SK-N-SH (cell line): ENCODE data around the gene TIAM2. TPM values are rescaled to one million over a fixed set of nuclear protein-coding genes. Genes with fewer than 3 reads are reported as not detected.
A peak's percentile ranks its signal among the peaks of the same experiment; 100 is the strongest.

Experiments used
- CTCF ChIA-PET: fragments of 300-600, 350-600 bp; formaldehyde crosslinking; extraction: SDS; loops from one replicate; lab custom pipeline; 2021; lab: Yijun Ruan, JAX
- POLR2A ChIA-PET: fragments of 350-600 bp; sonication (Branson Sonifier 250); formaldehyde crosslinking; extraction: SDS; loops from one replicate; lab custom pipeline; 2020; ENCODE audit warnings: antibody characterized with exemption, inconsistent platforms; lab: Yijun Ruan, JAX
- DNase-seq: peaks from one replicate; pipeline ENCODE4 v3.0.0; 2012
- H2AFZ ChIP-seq: fragments of 200-600 bp; sonication (generic); 2 replicates; pipeline ENCODE4 v1.8.1; 2016; ENCODE audit warnings: antibody characterized with exemption, mild to moderate bottlenecking, low read depth
- H3F3A ChIP-seq: fragments of 200-600 bp; sonication (generic); replicated peaks from 2 replicates; pipeline ENCODE3; 2016; ENCODE audit warnings: antibody characterized with exemption, mild to moderate bottlenecking; ENCODE audit not compliant: insufficient read depth
- H3K27ac ChIP-seq, 2 experiments: fragments of 200-500 bp in 1 of 2; fragments of 200-600 bp in 1 of 2; sonication (Bioruptor generic) in 1 of 2; sonication (generic), shearing (Covaris generic) in 1 of 2; 2 replicates each; pipeline versions ENCODE4 v1.5.1 to v1.6.1; 2014 to 2016; ENCODE audit warnings: low read depth in 2 of 2, inconsistent platforms in 1 of 2, low read length in 1 of 2, mild to moderate bottlenecking in 1 of 2, mixed read lengths in 1 of 2
- H3K27me3 ChIP-seq: fragments of 200-600 bp; sonication (generic), shearing (Covaris generic); 2 replicates; pipeline ENCODE4 v1.6.1; 2016; ENCODE audit warnings: mixed run types; ENCODE audit not compliant: insufficient read depth
- H3K36me3 ChIP-seq, 2 experiments: fragments of 200-500 bp in 1 of 2; fragments of 200-600 bp in 1 of 2; sonication (Bioruptor generic) in 1 of 2; sonication (generic) in 1 of 2; replicated peaks in 1 of 2; 2 replicates each; pipeline versions ENCODE3 to v1.5.1; 2014 to 2016; ENCODE audit warnings: low read length in 1 of 2, mild to moderate bottlenecking in 1 of 2; ENCODE audit not compliant: insufficient read depth in 2 of 2, control insufficient read depth in 1 of 2
- H3K4me1 ChIP-seq, 2 experiments: fragments of 200-500 bp in 1 of 2; fragments of 200-600 bp in 1 of 2; sonication (Bioruptor generic) in 1 of 2; sonication (generic), shearing (Covaris generic) in 1 of 2; 2 replicates each; pipeline versions ENCODE4 v1.5.1 to v1.6.1; 2014 to 2016; ENCODE audit warnings: low read depth in 1 of 2, low read length in 1 of 2, mixed run types in 1 of 2; ENCODE audit not compliant: insufficient read depth in 2 of 2, control insufficient read depth in 1 of 2
- H3K4me2 ChIP-seq: fragments of 200-600 bp; sonication (generic), shearing (Covaris generic); 2 replicates; pipeline ENCODE4 v1.6.1; 2017; ENCODE audit warnings: mixed run types
- H3K4me3 ChIP-seq, 2 experiments: fragments of 200-500 bp in 1 of 2; fragments of 200-600 bp in 1 of 2; sonication (Bioruptor generic) in 1 of 2; sonication (generic), shearing (Covaris generic) in 1 of 2; 2 replicates each; pipeline versions ENCODE4 v1.5.1 to v1.8.1; 2014 to 2016; ENCODE audit warnings: low read depth in 2 of 2, inconsistent platforms in 1 of 2, low read length in 1 of 2, mild to moderate bottlenecking in 1 of 2, mixed read lengths in 1 of 2, moderate library complexity in 1 of 2
- H3K79me2 ChIP-seq: fragments of 200-600 bp; sonication (generic); 2 replicates; pipeline ENCODE4 v1.8.1; 2017; ENCODE audit warnings: mild to moderate bottlenecking; ENCODE audit not compliant: insufficient read depth
- H3K9ac ChIP-seq: fragments of 200-600 bp; sonication (generic); 2 replicates; pipeline ENCODE4 v1.6.1; 2017; ENCODE audit warnings: mixed run types
- H3K9me2 ChIP-seq: fragments of 200-600 bp; sonication (generic); 2 replicates; pipeline ENCODE4 v1.6.1; 2017; ENCODE audit warnings: mixed run types
- H3K9me3 ChIP-seq: fragments of 200-600 bp; sonication (generic); 2 replicates; pipeline ENCODE4 v1.6.1; 2017; ENCODE audit warnings: mixed run types, mild to moderate bottlenecking, moderate library complexity
- H4K20me1 ChIP-seq: fragments of 200-600 bp; sonication (generic); 2 replicates; pipeline ENCODE4 v1.6.1; 2017; ENCODE audit warnings: mild to moderate bottlenecking, mixed run types; ENCODE audit not compliant: insufficient read depth
- CHD2 ChIP-seq: fragments of 150-350 bp; IDR thresholded peaks from 2 replicates; pipeline ENCODE4 v1.6.1; 2018; ENCODE audit warnings: low read length; ENCODE audit not compliant: partially characterized antibody
- ELF1 ChIP-seq: IDR thresholded peaks from 2 replicates; pipeline ENCODE4 v1.4.0; 2012
- EP300 ChIP-seq, 2 experiments: IDR thresholded peaks; 2 replicates each; pipeline versions ENCODE4 v1.4.0 to v1.6.1; 2012; ENCODE audit warnings: borderline replicate concordance in 1 of 2, low read depth in 1 of 2, low read length in 1 of 2
- EZH2phosphoT487 ChIP-seq: fragments of 200-600 bp; sonication (generic); IDR thresholded peaks from 2 replicates; pipeline ENCODE4 v1.6.1; 2017; ENCODE audit warnings: low read depth, mixed run types, mild to moderate bottlenecking, antibody characterized with exemption, moderate library complexity, borderline replicate concordance
- FOSL2 ChIP-seq: IDR thresholded peaks from 2 replicates; pipeline ENCODE4 v1.4.0; 2012; ENCODE audit warnings: low read depth, mild to moderate bottlenecking, moderate library complexity, borderline replicate concordance
- FOXJ3 ChIP-seq: sonication (generic); formaldehyde crosslinking; IDR thresholded peaks from 2 replicates; pipeline ENCODE4 v1.5.1; 2020; ENCODE audit warnings: mild to moderate bottlenecking, missing genetic modification reagents
- FOXM1 ChIP-seq: IDR thresholded peaks from 2 replicates; pipeline ENCODE4 v1.4.0; 2012; ENCODE audit warnings: low read depth, mild to moderate bottlenecking
- GABPA ChIP-seq: IDR thresholded peaks from 2 replicates; pipeline ENCODE4 v1.4.0; 2012; ENCODE audit warnings: low read depth, mild to moderate bottlenecking
- JUND ChIP-seq: IDR thresholded peaks from 2 replicates; pipeline ENCODE4 v1.4.0; 2012
- MXI1 ChIP-seq: IDR thresholded peaks from 2 replicates; pipeline ENCODE4 v1.6.1; 2012; ENCODE audit warnings: mild to moderate bottlenecking, low read depth, low read length, improper control_type of control experiment
- NFIC ChIP-seq: IDR thresholded peaks from 2 replicates; pipeline ENCODE4 v1.4.0; 2012; ENCODE audit warnings: borderline replicate concordance
- NRF1 ChIP-seq: IDR thresholded peaks from 2 replicates; pipeline ENCODE4 v1.6.1; 2012; ENCODE audit warnings: low read depth, mild to moderate bottlenecking, low read length
- POLR2AphosphoS5 ChIP-seq: IDR thresholded peaks from 2 replicates; pipeline ENCODE4 v1.6.1; 2012; ENCODE audit warnings: low read depth, low read length
- RAD21 ChIP-seq: IDR thresholded peaks from 2 replicates; pipeline ENCODE4 v1.6.1; 2012; ENCODE audit warnings: mild to moderate bottlenecking, low read length
- RCOR1 ChIP-seq: fragments of 150-350 bp; IDR thresholded peaks from 2 replicates; pipeline ENCODE4 v1.6.1; 2017; ENCODE audit warnings: antibody characterized with exemption, low read length
- SIN3A ChIP-seq: IDR thresholded peaks from 2 replicates; pipeline ENCODE4 v1.6.1; 2012; ENCODE audit warnings: low read depth, mild to moderate bottlenecking, low read length, moderate library complexity, borderline replicate concordance
- SMC3 ChIP-seq: IDR thresholded peaks from 2 replicates; pipeline ENCODE4 v1.6.1; 2012; ENCODE audit warnings: low read depth, low read length, improper control_type of control experiment
- TEAD4 ChIP-seq: IDR thresholded peaks from 2 replicates; pipeline ENCODE4 v1.4.0; 2012; ENCODE audit warnings: mild to moderate bottlenecking, borderline replicate concordance; ENCODE audit not compliant: insufficient read depth
- WGBS: methylation state at CpG from one replicate; pipeline ENCODE4 v1.1.6; 2017; ENCODE audit warnings: low lambda C conversion rate; 5-methylcytosine and 5-hydroxymethylcytosine counted together
- polyA plus RNA-seq, 3 experiments: library from polyadenylated mRNA; depleted of rRNA; stranded (reverse); fragments of >200 nt; gene quantifications; 2 replicates each; pipeline ENCODE4 v1.2.3, GENCODE V29; 2012
- TF ChIP-seq, protein P1 (sequence below): IDR thresholded peaks from 2 replicates; pipeline ENCODE4; 2012
- TF ChIP-seq, protein P2 (sequence below): fragments of 200-600 bp; sonication (generic); IDR thresholded peaks from 2 replicates; pipeline ENCODE4 v1.6.1; 2017; ENCODE audit warnings: antibody characterized with exemption, mild to moderate bottlenecking, moderate library complexity
- TF ChIP-seq, protein P3 (sequence below): IDR thresholded peaks from 2 replicates; pipeline ENCODE4 v1.4.0; 2012; ENCODE audit warnings: low read depth
- TF ChIP-seq, protein P4 (sequence below): fragments of 150-350 bp; IDR thresholded peaks from 2 replicates; pipeline ENCODE4 v1.6.1; 2017; ENCODE audit warnings: antibody characterized with exemption, low read length, low read depth, borderline replicate concordance

TIAM2 gene
- polyA plus RNA-seq, 1 of the 3 experiments (the other 2 are of a cell fraction) = 13.6 TPM

- Histone ChIP-seq H3K79me2 (no peaks in the 10 kb centered on the region), H3K4me3 (no peak overlapping the region), H3K27me3 (no peaks in the 10 kb centered on the region), H4K20me1 (no peaks in the 10 kb centered on the region), H3K4me2 (no peak overlapping the region), H3K9ac (no peak overlapping the region), H2AFZ (no peak overlapping the region), H3F3A (peaks cover 29% of the 10 kb centered on the region), H3K4me1 (peaks cover 10 to 20% of the 10 kb centered on the region in 2 experiments), H3K9me3 (no peaks in the 10 kb centered on the region), H3K36me3 (peaks cover 0 to 6% of the 10 kb centered on the region in 2 experiments), H3K9me2 (no peaks in the 10 kb centered on the region), H3K27ac (no peak overlapping the region)
- CTCF ChIA-PET = interaction anchor here (0.7 to 12.1 kb wide), 10 partner anchors 8 to 306 kb away, joined by 3 to 132 read pairs (median 6); no protein-coding TSS in a partner anchor
- WGBS = 97% methylated on average over 5 of the region's 5 CpGs
- no peak for TF ChIP-seq RAD21
- TF ChIP-seq JUND = no peak
- no peak for TF ChIP-seq POLR2AphosphoS5
- TF ChIP-seq NRF1 = no peak
- TF ChIP-seq GABPA = no peak
- TF ChIP-seq SIN3A = no peak
- TF ChIP-seq FOXM1 = no peak
- TF ChIP-seq, protein P1, sequence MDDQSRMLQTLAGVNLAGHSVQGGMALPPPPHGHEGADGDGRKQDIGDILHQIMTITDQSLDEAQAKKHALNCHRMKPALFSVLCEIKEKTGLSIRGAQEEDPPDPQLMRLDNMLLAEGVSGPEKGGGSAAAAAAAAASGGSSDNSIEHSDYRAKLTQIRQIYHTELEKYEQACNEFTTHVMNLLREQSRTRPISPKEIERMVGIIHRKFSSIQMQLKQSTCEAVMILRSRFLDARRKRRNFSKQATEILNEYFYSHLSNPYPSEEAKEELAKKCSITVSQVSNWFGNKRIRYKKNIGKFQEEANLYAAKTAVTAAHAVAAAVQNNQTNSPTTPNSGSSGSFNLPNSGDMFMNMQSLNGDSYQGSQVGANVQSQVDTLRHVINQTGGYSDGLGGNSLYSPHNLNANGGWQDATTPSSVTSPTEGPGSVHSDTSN = no peak
- TF ChIP-seq FOXJ3 = no peak
- no peak for DNase-seq
- POLR2A ChIA-PET = no interaction called here
Observed at GRCh38 chr6:155173488-155173887, 178.4 kb downstream of the TIAM2 start.

GRCh38 chr6:155174576-155175211, 179.6 kb downstream of the TIAM2 start:
- peak overlapping the region; percentile 28 to 63 for H3K27ac ChIP-seq
- POLR2A ChIA-PET = no interaction called here
- H3K4me2 ChIP-seq = no peak overlapping the region
- H3K4me3 ChIP-seq = no peak overlapping the region; a peak in 1 of 4 replicates
- CTCF ChIA-PET = interaction anchor here (0.9 to 12.1 kb wide), 10 partner anchors 12 to 307 kb away, joined by 3 to 132 read pairs (median 8); no protein-coding TSS in a partner anchor
- H3K36me3 ChIP-seq = peaks cover 3 to 10% of the 10 kb centered on the region in 2 experiments
- H3K9me3 ChIP-seq = no peaks in the 10 kb centered on the region
- H4K20me1 ChIP-seq = no peaks in the 10 kb centered on the region
- no peaks in the 10 kb centered on the region for H3K27me3 ChIP-seq
- peaks cover 10 to 20% of the 10 kb centered on the region in 2 experiments for H3K4me1 ChIP-seq
- no peak overlapping the region for H3K9ac ChIP-seq
- TF ChIP-seq NFIC (peak; percentile 35; the same call in 1 of the 2 replicates), EP300 (IDR thresholded peaks at IDR 0.05; ENCODE audit: borderline replicate concordance in 1 of 2, low read depth in 1 of 2, low read length in 1 of 2) (no peak), RAD21 (peak; percentile 92), RCOR1 (0 out of 2 replicates have a peak, but pooled peaks have one; percentile 27), CHD2 (peak; percentile 36), SMC3 (peak; percentile 94), FOSL2 (no peak), EZH2phosphoT487 (no peak), MXI1 (peak; percentile 53; the same call in 1 of the 2 replicates), SIN3A (0 out of 2 replicates have a peak, but pooled peaks have one; percentile 16), NRF1 (no peak), GABPA (no peak), FOXM1 (no peak), TEAD4 (no peak), ELF1 (no peak), JUND (no peak)
- TF ChIP-seq, protein P2, sequence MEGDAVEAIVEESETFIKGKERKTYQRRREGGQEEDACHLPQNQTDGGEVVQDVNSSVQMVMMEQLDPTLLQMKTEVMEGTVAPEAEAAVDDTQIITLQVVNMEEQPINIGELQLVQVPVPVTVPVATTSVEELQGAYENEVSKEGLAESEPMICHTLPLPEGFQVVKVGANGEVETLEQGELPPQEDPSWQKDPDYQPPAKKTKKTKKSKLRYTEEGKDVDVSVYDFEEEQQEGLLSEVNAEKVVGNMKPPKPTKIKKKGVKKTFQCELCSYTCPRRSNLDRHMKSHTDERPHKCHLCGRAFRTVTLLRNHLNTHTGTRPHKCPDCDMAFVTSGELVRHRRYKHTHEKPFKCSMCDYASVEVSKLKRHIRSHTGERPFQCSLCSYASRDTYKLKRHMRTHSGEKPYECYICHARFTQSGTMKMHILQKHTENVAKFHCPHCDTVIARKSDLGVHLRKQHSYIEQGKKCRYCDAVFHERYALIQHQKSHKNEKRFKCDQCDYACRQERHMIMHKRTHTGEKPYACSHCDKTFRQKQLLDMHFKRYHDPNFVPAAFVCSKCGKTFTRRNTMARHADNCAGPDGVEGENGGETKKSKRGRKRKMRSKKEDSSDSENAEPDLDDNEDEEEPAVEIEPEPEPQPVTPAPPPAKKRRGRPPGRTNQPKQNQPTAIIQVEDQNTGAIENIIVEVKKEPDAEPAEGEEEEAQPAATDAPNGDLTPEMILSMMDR = peak; percentile 74
- TF ChIP-seq, protein P3, sequence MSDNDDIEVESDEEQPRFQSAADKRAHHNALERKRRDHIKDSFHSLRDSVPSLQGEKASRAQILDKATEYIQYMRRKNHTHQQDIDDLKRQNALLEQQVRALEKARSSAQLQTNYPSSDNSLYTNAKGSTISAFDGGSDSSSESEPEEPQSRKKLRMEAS = peak; percentile 28; the same call in 1 of the 2 replicates
- TF ChIP-seq, protein P1 = no peak
- TF ChIP-seq, protein P4, sequence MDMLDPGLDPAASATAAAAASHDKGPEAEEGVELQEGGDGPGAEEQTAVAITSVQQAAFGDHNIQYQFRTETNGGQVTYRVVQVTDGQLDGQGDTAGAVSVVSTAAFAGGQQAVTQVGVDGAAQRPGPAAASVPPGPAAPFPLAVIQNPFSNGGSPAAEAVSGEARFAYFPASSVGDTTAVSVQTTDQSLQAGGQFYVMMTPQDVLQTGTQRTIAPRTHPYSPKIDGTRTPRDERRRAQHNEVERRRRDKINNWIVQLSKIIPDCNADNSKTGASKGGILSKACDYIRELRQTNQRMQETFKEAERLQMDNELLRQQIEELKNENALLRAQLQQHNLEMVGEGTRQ = no peak
- no peak overlapping the region for H2AFZ ChIP-seq
- DNase-seq = peak; percentile 83
- H3F3A ChIP-seq = peaks cover 29% of the 10 kb centered on the region
- WGBS = 49% methylated on average over 12 of the region's 12 CpGs
- no peaks in the 10 kb centered on the region for H3K9me2 ChIP-seq
- H3K79me2 ChIP-seq = no peaks in the 10 kb centered on the region
